ENCODE results near the gene CSF1.

DNA sequence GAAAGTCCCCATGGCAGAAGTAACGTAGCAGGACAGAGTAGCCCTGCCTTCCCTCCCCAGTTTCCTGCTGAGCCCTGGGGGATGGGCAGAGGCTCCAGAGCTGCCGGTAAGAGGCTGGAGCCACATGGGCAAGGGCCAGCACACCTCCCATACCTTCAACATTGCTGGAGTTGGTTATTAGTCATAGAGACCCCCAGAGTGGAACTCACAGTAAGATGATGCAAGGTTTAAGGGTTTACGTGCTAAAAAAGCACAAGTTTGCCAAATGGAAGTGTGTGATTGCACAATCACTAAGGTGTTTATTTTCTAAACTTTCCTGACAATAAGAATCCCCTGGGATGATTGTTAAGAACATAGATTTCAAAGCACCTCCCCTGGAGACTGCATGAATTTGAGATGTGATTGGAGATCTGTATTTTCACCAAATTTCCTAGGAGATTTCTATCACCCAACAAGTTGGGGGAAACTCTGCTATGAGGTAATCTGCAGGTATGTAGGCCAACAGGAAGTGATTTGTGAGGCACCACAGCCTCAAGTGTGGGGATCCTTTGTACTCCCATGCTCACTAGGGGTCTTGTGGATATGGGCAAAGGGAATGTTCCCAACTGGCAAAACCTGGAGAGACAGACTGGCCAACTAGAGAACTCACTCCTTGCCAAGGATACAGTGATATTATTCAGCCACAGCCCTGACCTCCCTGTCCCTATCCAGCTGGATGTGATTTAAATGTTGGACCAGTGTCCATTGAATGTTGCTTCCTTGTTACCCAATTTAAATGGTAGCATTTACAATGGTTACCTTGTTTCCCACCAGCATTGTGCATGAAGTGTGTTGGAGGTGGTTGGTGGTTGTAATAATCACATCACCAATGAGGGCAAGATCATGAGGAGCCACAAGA, 37.1 kb upstream of the CSF1 start:
- TF ChIP-seq, protein P1, sequence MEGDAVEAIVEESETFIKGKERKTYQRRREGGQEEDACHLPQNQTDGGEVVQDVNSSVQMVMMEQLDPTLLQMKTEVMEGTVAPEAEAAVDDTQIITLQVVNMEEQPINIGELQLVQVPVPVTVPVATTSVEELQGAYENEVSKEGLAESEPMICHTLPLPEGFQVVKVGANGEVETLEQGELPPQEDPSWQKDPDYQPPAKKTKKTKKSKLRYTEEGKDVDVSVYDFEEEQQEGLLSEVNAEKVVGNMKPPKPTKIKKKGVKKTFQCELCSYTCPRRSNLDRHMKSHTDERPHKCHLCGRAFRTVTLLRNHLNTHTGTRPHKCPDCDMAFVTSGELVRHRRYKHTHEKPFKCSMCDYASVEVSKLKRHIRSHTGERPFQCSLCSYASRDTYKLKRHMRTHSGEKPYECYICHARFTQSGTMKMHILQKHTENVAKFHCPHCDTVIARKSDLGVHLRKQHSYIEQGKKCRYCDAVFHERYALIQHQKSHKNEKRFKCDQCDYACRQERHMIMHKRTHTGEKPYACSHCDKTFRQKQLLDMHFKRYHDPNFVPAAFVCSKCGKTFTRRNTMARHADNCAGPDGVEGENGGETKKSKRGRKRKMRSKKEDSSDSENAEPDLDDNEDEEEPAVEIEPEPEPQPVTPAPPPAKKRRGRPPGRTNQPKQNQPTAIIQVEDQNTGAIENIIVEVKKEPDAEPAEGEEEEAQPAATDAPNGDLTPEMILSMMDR (IDR thresholded peaks at IDR 0.05; ENCODE audit: borderline replicate concordance, extremely low read depth, low read length, poor library complexity, severe bottlenecking), result no peak
- no peak for TF ChIP-seq EZH2 (IDR thresholded peaks at IDR 0.05; ENCODE audit: borderline replicate concordance, low read depth, low read length, severe bottlenecking)
